PC-9 (cell line): ENCODE measurements around the gene SLC6A3. TPM values are rescaled to one million over a fixed set of nuclear protein-coding genes. Genes with fewer than 3 reads are reported as not detected.

ENCODE experiments used
- BruUV-seq: library from RNA; stranded (reverse); fragments of 400-500 nt; replicated peaks from 2 replicates; lab custom pipeline; 2021; lab: Mats Ljungman, UMichigan
- CTCF ChIA-PET: fragments of 300-600 bp; sonication (Branson Sonifier 250); formaldehyde crosslinking; loops from one replicate; lab custom pipeline; 2022; ENCODE audit warnings: antibody characterized with exemption; lab: Charles Lee
- POLR2A ChIA-PET: fragments of 300-600 bp; sonication (Branson Sonifier 250); formaldehyde crosslinking; loops from one replicate; lab custom pipeline; 2022; ENCODE audit warnings: antibody characterized with exemption; ENCODE audit not compliant: unreplicated experiment; lab: Charles Lee
- DNase-seq, 2 experiments: peaks; one replicate each; pipeline versions ENCODE4 v3.0.0 to v3.0.0-alpha.2; 2015 to 2022; ENCODE audit warnings: mixed read lengths in 1 of 2
- H2AFZ ChIP-seq: fragments of 200-600 bp; sonication (generic); 2 replicates; pipeline ENCODE4 v1.8.1; 2017; ENCODE audit warnings: antibody characterized with exemption
- H3F3A ChIP-seq: fragments of 200-600 bp; sonication (generic); 2 replicates; pipeline ENCODE4 v1.8.1; 2017; ENCODE audit warnings: antibody characterized with exemption, mild to moderate bottlenecking, low read depth; ENCODE audit not compliant: insufficient read depth
- H3K27ac ChIP-seq: fragments of 200-600 bp; sonication (generic); 2 replicates; pipeline ENCODE4 v1.6.1; 2016; ENCODE audit warnings: mixed run types
- H3K27me3 ChIP-seq: fragments of 200-600 bp; sonication (generic); 2 replicates; pipeline ENCODE4 v1.6.1; 2016; ENCODE audit warnings: low read depth, mixed run types; ENCODE audit not compliant: insufficient read depth
- H3K36me3 ChIP-seq: fragments of 200-600 bp; sonication (generic); 2 replicates; pipeline ENCODE4 v1.6.1; 2016; ENCODE audit warnings: low read depth, mixed run types
- H3K4me1 ChIP-seq: fragments of 200-600 bp; sonication (generic); replicated peaks from 2 replicates; pipeline ENCODE4 v1.6.1; 2016; ENCODE audit warnings: mixed run types; ENCODE audit not compliant: insufficient read depth
- H3K4me2 ChIP-seq: fragments of 200-600 bp; sonication (generic); 2 replicates; pipeline ENCODE4 v1.6.1; 2017; ENCODE audit warnings: mixed run types
- H3K4me3 ChIP-seq: fragments of 200-600 bp; sonication (generic); 2 replicates; pipeline ENCODE4 v1.6.1; 2016; ENCODE audit warnings: mixed run types
- H3K79me2 ChIP-seq: fragments of 200-600 bp; sonication (generic); 2 replicates; pipeline ENCODE4 v1.6.1; 2017; ENCODE audit warnings: low read depth, mixed run types
- H3K9me2 ChIP-seq: fragments of 200-600 bp; sonication (generic); 2 replicates; pipeline ENCODE4 v1.8.1; 2017; ENCODE audit warnings: mild to moderate bottlenecking; ENCODE audit not compliant: insufficient read depth
- H3K9me3 ChIP-seq: fragments of 200-600 bp; sonication (generic); 2 replicates; pipeline ENCODE4 v1.8.1; 2016; ENCODE audit warnings: low read depth; ENCODE audit not compliant: insufficient read depth
- H4K20me1 ChIP-seq: fragments of 200-600 bp; sonication (generic); 2 replicates; pipeline ENCODE4 v1.8.1; 2017; ENCODE audit not compliant: insufficient read depth
- CTCF ChIP-seq: fragments of 200-600 bp; sonication (generic); conservative IDR thresholded peaks from 2 replicates; pipeline ENCODE4 v1.6.1; 2017; ENCODE audit warnings: mixed run types, antibody characterized with exemption, mild to moderate bottlenecking, moderate library complexity
- EZH2 ChIP-seq: fragments of 200-600 bp; sonication (generic); IDR thresholded peaks from 2 replicates; pipeline ENCODE4 v1.8.0; 2017; ENCODE audit warnings: antibody characterized with exemption, low read depth
- intact Hi-C: fragments of 100-400 bp; cut with micrococcal nuclease; formaldehyde crosslinking; loops from one replicate; pipeline ENCODE4 v1.10.0; 2022; ENCODE audit not compliant: unreplicated experiment
- total RNA-seq: library from RNA; stranded (reverse); gene quantifications from 2 replicates; pipeline ENCODE4 v1.2.3, GENCODE V29; 2021

SLC6A3 gene
- total RNA-seq, 1 experiment from 2014 or later = not detected

- no peaks in the 10 kb centered on the region for H3K36me3 ChIP-seq
- no peak for DNase-seq
- no peaks in the 10 kb centered on the region for H3K9me2 ChIP-seq
- no TSS peak for BruUV-seq
- no peak overlapping the region for H3K27ac ChIP-seq
- TF ChIP-seq EZH2 (no peak), CTCF (no peak)
- no peaks in the 10 kb centered on the region for H3K79me2 ChIP-seq
- H3K4me3 ChIP-seq = no peak overlapping the region
- no peaks in the 10 kb centered on the region; the same call in 1 of the 2 replicates for H4K20me1 ChIP-seq
- ChIA-PET CTCF (no interaction called here), POLR2A (no interaction called here)
- H2AFZ ChIP-seq = no peak overlapping the region
- no peak overlapping the region for H3K4me2 ChIP-seq
- H3K4me1 ChIP-seq = no peaks in the 10 kb centered on the region
- no peaks in the 10 kb centered on the region for H3K9me3 ChIP-seq
- no peaks in the 10 kb centered on the region for H3F3A ChIP-seq
- peaks cover 85% of the 10 kb centered on the region for H3K27me3 ChIP-seq
- intact Hi-C loops = loop anchor here (10.0 kb wide), 1 partner anchor 237 kb away; the partner anchor contains the start of gene SLC6A19
Observed at GRCh38 chr5:1441166-1441865, 3.9 kb downstream of the SLC6A3 start.

GRCh38 chr5:1440098-1440493 lies 5.1 kb downstream of the SLC6A3 start:
- no TSS peak for BruUV-seq
- Histone ChIP-seq H3F3A (no peaks in the 10 kb centered on the region), H3K4me2 (no peak overlapping the region), H3K9me3 (no peaks in the 10 kb centered on the region), H4K20me1 (no peaks in the 10 kb centered on the region; the same call in 1 of the 2 replicates), H3K27me3 (peaks cover 91% of the 10 kb centered on the region), H2AFZ (no peak overlapping the region), H3K4me1 (no peaks in the 10 kb centered on the region), H3K79me2 (no peaks in the 10 kb centered on the region), H3K4me3 (no peak overlapping the region), H3K36me3 (no peaks in the 10 kb centered on the region), H3K27ac (no peak overlapping the region), H3K9me2 (no peaks in the 10 kb centered on the region)
- TF ChIP-seq CTCF = no peak
- no peak for TF ChIP-seq EZH2
- no peak for DNase-seq
- POLR2A ChIA-PET = no interaction called here
- intact Hi-C loops = loop anchor here (10.0 kb wide), 1 partner anchor 235 kb away; the partner anchor contains the start of gene SLC6A19
- CTCF ChIA-PET = no interaction called here

- no peak overlapping the region for H3K27ac ChIP-seq
- no peaks in the 10 kb centered on the region for H3K9me2 ChIP-seq
- H2AFZ ChIP-seq = no peak overlapping the region
- no TSS peak for BruUV-seq
- no peak for DNase-seq
- H3K4me3 ChIP-seq = no peak overlapping the region
- H4K20me1 ChIP-seq = no peaks in the 10 kb centered on the region; the same call in 1 of the 2 replicates
- H3F3A ChIP-seq = no peaks in the 10 kb centered on the region
- no peaks in the 10 kb centered on the region for H3K4me1 ChIP-seq
- TF ChIP-seq CTCF (no peak), EZH2 (no peak)
- no peak overlapping the region for H3K4me2 ChIP-seq
- intact Hi-C loops = loop anchor here (10.0 kb wide), 1 partner anchor 235 kb away; the partner anchor contains the start of gene SLC6A19
- POLR2A ChIA-PET = no interaction called here
- H3K79me2 ChIP-seq = no peaks in the 10 kb centered on the region
- H3K27me3 ChIP-seq = peaks cover 97% of the 10 kb centered on the region
- no peaks in the 10 kb centered on the region for H3K36me3 ChIP-seq
- CTCF ChIA-PET = no interaction called here
- H3K9me3 ChIP-seq = no peaks in the 10 kb centered on the region
Observed at GRCh38 chr5:1439388-1440097, 5.7 kb downstream of the SLC6A3 start.
